BLaER1 (cell line): ENCODE data around the gene TEX9.

Source experiments
- H3K27ac ChIP-seq: shearing (Covaris generic); formaldehyde crosslinking; 2 replicates; pipeline ENCODE4 v1.8.1; 2022
- H3K27me3 ChIP-seq: shearing (Covaris generic); formaldehyde crosslinking; 2 replicates; pipeline ENCODE4 v1.8.1; 2022
- H3K36me3 ChIP-seq: shearing (Covaris generic); formaldehyde crosslinking; 2 replicates; pipeline ENCODE4 v1.8.1; 2022
- H3K4me1 ChIP-seq: shearing (Covaris generic); formaldehyde crosslinking; 2 replicates; pipeline ENCODE4 v1.8.1; 2022
- H3K4me2 ChIP-seq: shearing (Covaris generic); formaldehyde crosslinking; 2 replicates; pipeline ENCODE4 v1.8.1; 2022
- H3K4me3 ChIP-seq: shearing (Covaris generic); formaldehyde crosslinking; 2 replicates; pipeline ENCODE4 v1.8.1; 2022
- H3K9ac ChIP-seq: shearing (Covaris generic); formaldehyde crosslinking; 2 replicates; pipeline ENCODE4 v1.8.1; 2022
- H3K9me3 ChIP-seq: shearing (Covaris generic); formaldehyde crosslinking; 2 replicates; pipeline ENCODE4 v1.8.1; 2022
- H4K20me1 ChIP-seq: shearing (Covaris generic); formaldehyde crosslinking; 2 replicates; pipeline ENCODE4 v1.8.1; 2022
- Cebpa-rat ChIP-seq: shearing (Covaris generic); IDR thresholded peaks from 2 replicates; pipeline ENCODE4 v1.8.1; 2022

TEX9 gene

GRCh38 chr15:56341201-56341600, 24.0 kb upstream of the TEX9 start:
- Histone ChIP-seq H3K4me3 (no peak overlapping the region), H4K20me1 (no peaks in the 10 kb centered on the region), H3K36me3 (no peaks in the 10 kb centered on the region), H3K27me3 (no peaks in the 10 kb centered on the region), H3K9me3 (no peaks in the 10 kb centered on the region), H3K4me2 (no peak overlapping the region), H3K4me1 (no peaks in the 10 kb centered on the region), H3K27ac (no peak overlapping the region), H3K9ac (no peak overlapping the region)
- no peak for TF ChIP-seq Cebpa-rat

- H3K4me1 ChIP-seq, result no peaks in the 10 kb centered on the region
- no peaks in the 10 kb centered on the region for H4K20me1 ChIP-seq
- H3K36me3 ChIP-seq, result no peaks in the 10 kb centered on the region
- TF ChIP-seq Cebpa-rat, result no peak
- H3K9me3 ChIP-seq, result no peaks in the 10 kb centered on the region
- no peak overlapping the region for H3K4me2 ChIP-seq
- H3K4me3 ChIP-seq, result no peak overlapping the region
- no peak overlapping the region for H3K9ac ChIP-seq
- H3K27ac ChIP-seq, result no peak overlapping the region
- H3K27me3 ChIP-seq, result no peaks in the 10 kb centered on the region
These were observed 22.6 kb upstream of the TEX9 start for GRCh38 chr15:56342653-56343052.

- no peak for TF ChIP-seq Cebpa-rat
- Histone ChIP-seq H3K4me3 (no peak overlapping the region), H3K4me1 (no peaks in the 10 kb centered on the region), H3K27me3 (no peaks in the 10 kb centered on the region), H4K20me1 (no peaks in the 10 kb centered on the region), H3K4me2 (no peak overlapping the region), H3K9ac (no peak overlapping the region), H3K36me3 (no peaks in the 10 kb centered on the region), H3K9me3 (no peaks in the 10 kb centered on the region), H3K27ac (no peak overlapping the region)
These were observed 21.3 kb upstream of the TEX9 start for GRCh38 chr15:56343879-56344278.

GRCh38 chr15:56344336-56344735, 20.9 kb upstream of the TEX9 start:
- Histone ChIP-seq H3K36me3 (no peaks in the 10 kb centered on the region), H3K4me2 (no peak overlapping the region), H3K27ac (no peak overlapping the region), H3K27me3 (no peaks in the 10 kb centered on the region), H3K4me3 (no peak overlapping the region), H3K4me1 (no peaks in the 10 kb centered on the region), H3K9me3 (no peaks in the 10 kb centered on the region), H3K9ac (no peak overlapping the region), H4K20me1 (no peaks in the 10 kb centered on the region)
- TF ChIP-seq Cebpa-rat, result no peak

- no peaks in the 10 kb centered on the region for H4K20me1 ChIP-seq
- no peaks in the 10 kb centered on the region for H3K9me3 ChIP-seq
- no peaks in the 10 kb centered on the region for H3K36me3 ChIP-seq
- H3K4me2 ChIP-seq, result no peak overlapping the region
- no peak overlapping the region for H3K27ac ChIP-seq
- H3K4me1 ChIP-seq, result no peaks in the 10 kb centered on the region
- H3K4me3 ChIP-seq, result no peak overlapping the region
- no peak for TF ChIP-seq Cebpa-rat
- H3K9ac ChIP-seq, result no peak overlapping the region
- no peaks in the 10 kb centered on the region for H3K27me3 ChIP-seq
These were observed 18.8 kb upstream of the TEX9 start for GRCh38 chr15:56346414-56346813.

- H3K27me3 ChIP-seq, result no peaks in the 10 kb centered on the region
- no peaks in the 10 kb centered on the region for H3K36me3 ChIP-seq
- H3K9me3 ChIP-seq, result no peaks in the 10 kb centered on the region
- H3K4me2 ChIP-seq, result no peak overlapping the region
- no peak overlapping the region for H3K27ac ChIP-seq
- TF ChIP-seq Cebpa-rat, result no peak
- H3K4me3 ChIP-seq, result no peak overlapping the region
- H4K20me1 ChIP-seq, result no peaks in the 10 kb centered on the region
- H3K9ac ChIP-seq, result no peak overlapping the region
- H3K4me1 ChIP-seq, result no peaks in the 10 kb centered on the region
These were observed 15.7 kb upstream of the TEX9 start for GRCh38 chr15:56349554-56349953.

GRCh38 chr15:56351353-56351752, 13.9 kb upstream of the TEX9 start:
- no peak overlapping the region for H3K4me2 ChIP-seq
- H3K27me3 ChIP-seq, result no peaks in the 10 kb centered on the region
- no peak overlapping the region for H3K27ac ChIP-seq
- TF ChIP-seq Cebpa-rat, result no peak
- no peak overlapping the region for H3K9ac ChIP-seq
- H4K20me1 ChIP-seq, result no peaks in the 10 kb centered on the region
- H3K36me3 ChIP-seq, result no peaks in the 10 kb centered on the region
- no peaks in the 10 kb centered on the region; the same call in 1 of the 2 replicates for H3K4me1 ChIP-seq
- no peaks in the 10 kb centered on the region for H3K9me3 ChIP-seq
- H3K4me3 ChIP-seq, result no peak overlapping the region

GRCh38 chr15:56351957-56352506, 13.2 kb upstream of the TEX9 start:
- TF ChIP-seq Cebpa-rat, result no peak
- Histone ChIP-seq H3K27me3 (no peaks in the 10 kb centered on the region), H3K4me1 (peaks cover 6% of the 10 kb centered on the region; the same call in 1 of the 2 replicates), H3K4me3 (no peak overlapping the region), H3K36me3 (no peaks in the 10 kb centered on the region), H3K4me2 (no peak overlapping the region), H4K20me1 (no peaks in the 10 kb centered on the region), H3K27ac (no peak overlapping the region), H3K9me3 (no peaks in the 10 kb centered on the region), H3K9ac (no peak overlapping the region)

- no peak for TF ChIP-seq Cebpa-rat
- no peak overlapping the region for H3K4me3 ChIP-seq
- no peak overlapping the region for H3K9ac ChIP-seq
- H3K9me3 ChIP-seq, result no peaks in the 10 kb centered on the region
- no peaks in the 10 kb centered on the region for H3K36me3 ChIP-seq
- H3K27ac ChIP-seq, result no peak overlapping the region
- no peaks in the 10 kb centered on the region for H4K20me1 ChIP-seq
- H3K4me1 ChIP-seq, result peaks cover 6% of the 10 kb centered on the region; the same call in 1 of the 2 replicates
- no peak overlapping the region for H3K4me2 ChIP-seq
- H3K27me3 ChIP-seq, result no peaks in the 10 kb centered on the region
These were observed 12.1 kb upstream of the TEX9 start for GRCh38 chr15:56353119-56353518.

- H4K20me1 ChIP-seq, result no peaks in the 10 kb centered on the region
- no peaks in the 10 kb centered on the region for H3K36me3 ChIP-seq
- H3K27ac ChIP-seq, result no peak overlapping the region
- no peak overlapping the region for H3K4me2 ChIP-seq
- TF ChIP-seq Cebpa-rat, result no peak
- no peaks in the 10 kb centered on the region for H3K27me3 ChIP-seq
- no peaks in the 10 kb centered on the region for H3K9me3 ChIP-seq
- H3K4me1 ChIP-seq, result peaks cover 6% of the 10 kb centered on the region; the same call in 1 of the 2 replicates
- no peak overlapping the region for H3K4me3 ChIP-seq
- no peak overlapping the region for H3K9ac ChIP-seq
These were observed 11.5 kb upstream of the TEX9 start for GRCh38 chr15:56353740-56354139.

GRCh38 chr15:56356616-56357015, 8.6 kb upstream of the TEX9 start:
- H3K36me3 ChIP-seq, result no peaks in the 10 kb centered on the region
- H3K9ac ChIP-seq, result no peak overlapping the region
- no peaks in the 10 kb centered on the region for H4K20me1 ChIP-seq
- H3K9me3 ChIP-seq, result 0 out of 2 replicates have a peak, but pooled peaks cover 2% of the 10 kb centered on the region
- peak overlapping the region; percentile 23 for H3K4me2 ChIP-seq
- no peaks in the 10 kb centered on the region for H3K27me3 ChIP-seq
- no peak overlapping the region for H3K4me3 ChIP-seq
- peaks cover 6% of the 10 kb centered on the region; the same call in 1 of the 2 replicates for H3K4me1 ChIP-seq
- no peak overlapping the region for H3K27ac ChIP-seq
- no peak for TF ChIP-seq Cebpa-rat
